ENCODE results near the gene DLG5. TPM values are rescaled to one million over a fixed set of nuclear protein-coding genes. Genes with fewer than 3 reads are reported as not detected.

DLG5 gene
- total and polyA plus RNA-seq, 9 of the 15 experiments (the other 6 are each of a cell fraction or from before 2014, with no cell fraction given) = 1.4 to 26.8 (median 11.2) TPM

- TF ChIP-seq ZNF518B (CRISPR knock-in tag; IDR thresholded peaks at IDR 0.05) = no peak
- TF ChIP-seq CHD1 (IDR thresholded peaks at IDR 0.05; ENCODE audit: low read length) = peak; percentile 39
- TF ChIP-seq WHSC1 (IDR thresholded peaks at IDR 0.05; ENCODE audit: low read length) = no peak
- peak; percentile 49; the same call in 1 of the 2 replicates for TF ChIP-seq ARID4B (CRISPR knock-in tag; IDR thresholded peaks at IDR 0.05)
- TF ChIP-seq HINFP (tag; conservative IDR thresholded peaks at IDR 0.05; ENCODE audit: low read depth) = no peak
- TF ChIP-seq NBN (IDR thresholded peaks at IDR 0.05; ENCODE audit: low read depth) = no peak
- no peak for TF ChIP-seq NCOA2 (IDR thresholded peaks at IDR 0.05; ENCODE audit: partially characterized antibody in 2 of 2)
- peak in 1 of 2 experiments; percentile 24; a peak in 2 of 4 replicates for TF ChIP-seq RAD21 (CRISPR knock-in tag; conservative IDR thresholded peaks at IDR 0.05 in 1 of 2, IDR thresholded peaks at IDR 0.05 in 1 of 2)
- no peak for TF ChIP-seq ZNF239 (CRISPR knock-in tag; IDR thresholded peaks at IDR 0.05)
- TF ChIP-seq ZNF699 (CRISPR knock-in tag; IDR thresholded peaks at IDR 0.05; ENCODE audit: insufficient replicate concordance) = no peak
- TF ChIP-seq PTBP1 (IDR thresholded peaks at IDR 0.05; ENCODE audit: low read depth, low read length) = no peak
- TF ChIP-seq SMARCA4 (IDR thresholded peaks at IDR 0.05) = no peak
- no peak for TF ChIP-seq POLR2AphosphoS2 (IDR thresholded peaks at IDR 0.05; ENCODE audit: low read length)
- TF ChIP-seq EZH2 (IDR thresholded peaks at IDR 0.05; ENCODE audit: borderline replicate concordance, low read depth, low read length) = no peak
- TF ChIP-seq ZNF232 (CRISPR knock-in tag; IDR thresholded peaks at IDR 0.05) = no peak
Measured at GRCh38 chr10:77925795-77926565, 575 bp downstream of the DLG5 start (continued).
